ENCODE measurements around the gene CYP3A4.
"Not testable (repeated sequence)": the region's sequence is repeated elsewhere in the genome, so short reads cannot be mapped to it uniquely, and the experiment has no call there.

CYP3A4 gene

GRCh38 chr7:99752356-99752755, 31.6 kb downstream of the CYP3A4 start:
- DNase-seq (ENCODE audit: low read depth, low spot score) = no peak

GRCh38 chr7:99751322-99752052, 32.5 kb downstream of the CYP3A4 start:
- not testable (repeated sequence) for DNase-seq (ENCODE audit: low read depth, low spot score)

- DNase-seq (ENCODE audit: low read depth, low spot score) = no peak
Observed at GRCh38 chr7:99748846-99749579, 35.0 kb downstream of the CYP3A4 start.

- not testable (repeated sequence) for DNase-seq (ENCODE audit: low read depth, low spot score)
Observed at GRCh38 chr7:99746915-99747314, 37.1 kb downstream of the CYP3A4 start.

GRCh38 chr7:99745395-99745794, 38.6 kb downstream of the CYP3A4 start:
- not testable (repeated sequence) for DNase-seq (ENCODE audit: low read depth, low spot score)

GRCh38 chr7:99742737-99743394, 41.1 kb downstream of the CYP3A4 start:
- no peak for DNase-seq (ENCODE audit: low read depth, low spot score)

- DNase-seq (ENCODE audit: low read depth, low spot score) = no peak
Observed at GRCh38 chr7:99741441-99741795, 42.6 kb downstream of the CYP3A4 start.

- no peak for DNase-seq (ENCODE audit: low read depth, low spot score)
Observed at GRCh38 chr7:99740573-99741440, 43.2 kb downstream of the CYP3A4 start.

GRCh38 chr7:99739699-99740572, 44.0 kb downstream of the CYP3A4 start:
- no peak for DNase-seq (ENCODE audit: low read depth, low spot score)

- no peak for DNase-seq (ENCODE audit: low read depth, low spot score)
Observed at GRCh38 chr7:99737726-99738125, 46.3 kb downstream of the CYP3A4 start.

GRCh38 chr7:99736667-99737066, 47.3 kb downstream of the CYP3A4 start:
- not testable (repeated sequence) for DNase-seq (ENCODE audit: low read depth, low spot score)

- DNase-seq (ENCODE audit: low read depth, low spot score) = no peak
Observed at GRCh38 chr7:99734987-99735386, 49.0 kb downstream of the CYP3A4 start, which contains the start of gene CYP3A7. Gene CYP3A7, minus strand, starts transcription at chr7:99735196. Its CDS starts 103 bp downstream, at chr7:99735093.

- DNase-seq (ENCODE audit: low read depth, low spot score) = no peak
Observed at GRCh38 chr7:99733448-99733847, 50.5 kb downstream of the CYP3A4 start.

GRCh38 chr7:99733003-99733402, 51.0 kb downstream of the CYP3A4 start:
- DNase-seq (ENCODE audit: low read depth, low spot score) = no peak

- DNase-seq (ENCODE audit: low read depth, low spot score) = no peak
Observed at GRCh38 chr7:99731638-99732374, 52.2 kb downstream of the CYP3A4 start.

- no peak for DNase-seq (ENCODE audit: low read depth, low spot score)
Observed at GRCh38 chr7:99730992-99731391, 53.0 kb downstream of the CYP3A4 start.

GRCh38 chr7:99730238-99730810, 53.7 kb downstream of the CYP3A4 start:
- DNase-seq (ENCODE audit: low read depth, low spot score) = no peak

- no peak for DNase-seq (ENCODE audit: low read depth, low spot score)
Observed at GRCh38 chr7:99729486-99730237, 54.3 kb downstream of the CYP3A4 start.

- no peak for DNase-seq (ENCODE audit: low read depth, low spot score)
Observed at GRCh38 chr7:99728615-99729014, 55.4 kb downstream of the CYP3A4 start.
